ENCODE results near the gene MMRN2.
"Not testable (repeated sequence)": the region's sequence is repeated elsewhere in the genome, so short reads cannot be mapped to it uniquely, and the experiment has no call there.

MMRN2 gene

GRCh38 chr10:86937502-86938154, 19.8 kb downstream of the MMRN2 start:
- no peak for DNase-seq

GRCh38 chr10:86936661-86937501, 20.5 kb downstream of the MMRN2 start:
- no peak for DNase-seq

- DNase-seq, result not testable (repeated sequence)
Observed at GRCh38 chr10:86934162-86934711, 23.2 kb downstream of the MMRN2 start.

- DNase-seq, result no peak
Observed at GRCh38 chr10:86932674-86933073, 24.7 kb downstream of the MMRN2 start.

GRCh38 chr10:86931872-86932271, 25.5 kb downstream of the MMRN2 start:
- no peak for DNase-seq

- no peak for DNase-seq
Observed at GRCh38 chr10:86929468-86930380, 27.7 kb downstream of the MMRN2 start.

GRCh38 chr10:86922553-86922961, 34.9 kb downstream of the MMRN2 start:
- DNase-seq, result no peak

- no peak for DNase-seq
Observed at GRCh38 chr10:86918022-86918471, 39.4 kb downstream of the MMRN2 start.

- DNase-seq, result no peak
Observed at GRCh38 chr10:86914734-86915133, 42.7 kb downstream of the MMRN2 start.

GRCh38 chr10:86905429-86905828, 52.0 kb downstream of the MMRN2 start:
- no peak for DNase-seq

- DNase-seq, result no peak
Observed at GRCh38 chr10:86904600-86904999, 52.8 kb downstream of the MMRN2 start.

GRCh38 chr10:86900955-86901354, 56.5 kb downstream of the MMRN2 start:
- no peak for DNase-seq

- DNase-seq, result no peak
Observed at GRCh38 chr10:86899670-86900276, 57.6 kb downstream of the MMRN2 start.

- no peak for DNase-seq
Observed at GRCh38 chr10:86899132-86899531, 58.3 kb downstream of the MMRN2 start.

- no peak for DNase-seq
Observed at GRCh38 chr10:86898511-86898910, 58.9 kb downstream of the MMRN2 start.

GRCh38 chr10:86889997-86890396, 67.4 kb downstream of the MMRN2 start:
- no peak for DNase-seq

- DNase-seq, result no peak
Observed at GRCh38 chr10:86888585-86889381, 68.6 kb downstream of the MMRN2 start.

All from DMS79 treated with DMSO at 0.1 percent for 48 hours (cell line).